ENCODE measurements around the gene COL20A1. TPM values are rescaled to one million over a fixed set of nuclear protein-coding genes. Genes with fewer than 3 reads are reported as not detected.

COL20A1 gene
- total RNA-seq, 4 donors from 2014 or later = 0.97 to 1.2 TPM; not detected in 2

DNA sequence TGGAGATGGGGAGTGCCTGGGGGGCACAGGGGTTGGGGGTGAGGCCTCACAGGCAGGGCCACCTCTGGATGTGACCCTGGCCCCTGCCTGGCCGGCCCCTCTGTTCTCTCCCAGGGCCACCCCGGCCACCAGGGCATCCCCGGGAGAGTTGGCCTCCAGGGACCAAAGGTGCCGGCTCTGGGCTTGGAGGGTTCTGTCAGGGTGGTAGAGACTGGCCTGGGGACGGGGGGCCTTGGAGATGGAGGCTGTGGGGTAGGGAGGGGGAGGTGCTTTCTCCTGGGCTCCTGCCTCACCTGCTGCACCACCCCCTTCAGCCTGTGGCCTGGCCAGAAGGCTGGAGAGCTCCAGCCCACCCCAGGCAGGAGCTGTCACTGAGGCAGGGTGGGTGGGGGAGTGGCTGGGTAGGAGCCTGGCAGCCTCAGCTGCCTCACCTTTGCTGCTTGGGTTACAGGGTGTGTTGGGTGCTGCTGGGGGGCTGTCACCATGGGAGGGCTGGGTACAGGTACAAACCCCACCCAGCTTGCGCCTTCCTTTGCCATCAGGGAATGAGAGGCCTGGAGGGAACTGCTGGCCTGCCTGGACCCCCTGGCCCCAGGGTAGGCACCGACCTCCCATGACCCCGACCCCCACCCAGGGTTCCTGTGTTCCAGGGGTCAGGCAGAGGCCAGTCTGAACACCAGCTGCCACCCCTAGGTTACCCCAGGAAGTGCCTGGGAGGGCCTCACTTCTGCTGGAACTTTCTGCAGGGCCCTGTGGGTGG is 32.7 kb downstream of the COL20A1 start:
- TF ChIP-seq CTCF (IDR thresholded peaks at IDR 0.05) = no peak
- no peak for TF ChIP-seq POLR2A (IDR thresholded peaks at IDR 0.05)
- Histone ChIP-seq H3K27me3 (no peaks in the 10 kb centered on the region), H3K27ac (no peak overlapping the region), H3K9me3 (no peaks in the 10 kb centered on the region), H3K4me1 (no peaks in the 10 kb centered on the region), H3K4me3 (no peak overlapping the region), H3K36me3 (no peaks in the 10 kb centered on the region)
- intact Hi-C loops (cut with DNase I; ENCODE audit: low total_unique reads) = no loop called here
- DNase-seq = no peak

GRCh38 chr20:63326314-63327230 is 33.6 kb downstream of the COL20A1 start:
- no peaks in the 10 kb centered on the region for H3K4me1 ChIP-seq
- intact Hi-C loops (cut with DNase I; ENCODE audit: low total_unique reads) = no loop called here
- H3K4me3 ChIP-seq = no peak overlapping the region
- no peaks in the 10 kb centered on the region for H3K36me3 ChIP-seq
- TF ChIP-seq POLR2A (IDR thresholded peaks at IDR 0.05) (no peak), CTCF (IDR thresholded peaks at IDR 0.05) (no peak)
- DNase-seq = no peak
- H3K27me3 ChIP-seq = no peaks in the 10 kb centered on the region
- H3K27ac ChIP-seq = no peak overlapping the region
- no peaks in the 10 kb centered on the region for H3K9me3 ChIP-seq

GRCh38 chr20:63327231-63327745 is 34.3 kb downstream of the COL20A1 start:
- no peak for DNase-seq
- no peaks in the 10 kb centered on the region for H3K4me1 ChIP-seq
- no peak overlapping the region for H3K4me3 ChIP-seq
- no peak overlapping the region for H3K27ac ChIP-seq
- TF ChIP-seq CTCF (IDR thresholded peaks at IDR 0.05) = no peak
- no peak for TF ChIP-seq POLR2A (IDR thresholded peaks at IDR 0.05)
- no peaks in the 10 kb centered on the region for H3K36me3 ChIP-seq
- H3K9me3 ChIP-seq = peaks cover 0 to 3% of the 10 kb centered on the region in 2 donors
- no peaks in the 10 kb centered on the region for H3K27me3 ChIP-seq
- intact Hi-C loops (cut with DNase I; ENCODE audit: low total_unique reads) = no loop called here

- no peaks in the 10 kb centered on the region for H3K4me1 ChIP-seq
- no peaks in the 10 kb centered on the region for H3K27me3 ChIP-seq
- H3K4me3 ChIP-seq = no peak overlapping the region
- intact Hi-C loops (cut with DNase I; ENCODE audit: low total_unique reads) = no loop called here
- H3K36me3 ChIP-seq = no peaks in the 10 kb centered on the region
- no peak overlapping the region for H3K27ac ChIP-seq
- no peak for TF ChIP-seq CTCF (IDR thresholded peaks at IDR 0.05)
- no peak for TF ChIP-seq POLR2A (IDR thresholded peaks at IDR 0.05)
- no peak for DNase-seq
- peaks cover 0 to 3% of the 10 kb centered on the region in 2 donors for H3K9me3 ChIP-seq
These were observed 35.2 kb downstream of the COL20A1 start for GRCh38 chr20:63328026-63328700.

Measured in uterus (tissue), 4 donors.